PC-9 (cell line): ENCODE measurements around the gene MYOF. TPM values are rescaled to one million over a fixed set of nuclear protein-coding genes. Genes with fewer than 3 reads are reported as not detected.

Experiments used
- BruUV-seq: library from RNA; stranded (reverse); fragments of 400-500 nt; replicated peaks from 2 replicates; lab custom pipeline; 2021; lab: Mats Ljungman, UMichigan
- CTCF ChIA-PET: fragments of 300-600 bp; sonication (Branson Sonifier 250); formaldehyde crosslinking; loops from one replicate; lab custom pipeline; 2022; ENCODE audit warnings: antibody characterized with exemption; lab: Charles Lee
- POLR2A ChIA-PET: fragments of 300-600 bp; sonication (Branson Sonifier 250); formaldehyde crosslinking; loops from one replicate; lab custom pipeline; 2022; ENCODE audit warnings: antibody characterized with exemption; ENCODE audit not compliant: unreplicated experiment; lab: Charles Lee
- DNase-seq, 2 experiments: peaks; one replicate each; pipeline versions ENCODE4 v3.0.0 to v3.0.0-alpha.2; 2015 to 2022; ENCODE audit warnings: mixed read lengths in 1 of 2
- H2AFZ ChIP-seq: fragments of 200-600 bp; sonication (generic); 2 replicates; pipeline ENCODE4 v1.8.1; 2017; ENCODE audit warnings: antibody characterized with exemption
- H3F3A ChIP-seq: fragments of 200-600 bp; sonication (generic); 2 replicates; pipeline ENCODE4 v1.8.1; 2017; ENCODE audit warnings: antibody characterized with exemption, mild to moderate bottlenecking, low read depth; ENCODE audit not compliant: insufficient read depth
- H3K27ac ChIP-seq: fragments of 200-600 bp; sonication (generic); 2 replicates; pipeline ENCODE4 v1.6.1; 2016; ENCODE audit warnings: mixed run types
- H3K27me3 ChIP-seq: fragments of 200-600 bp; sonication (generic); 2 replicates; pipeline ENCODE4 v1.6.1; 2016; ENCODE audit warnings: low read depth, mixed run types; ENCODE audit not compliant: insufficient read depth
- H3K36me3 ChIP-seq: fragments of 200-600 bp; sonication (generic); 2 replicates; pipeline ENCODE4 v1.6.1; 2016; ENCODE audit warnings: low read depth, mixed run types
- H3K4me1 ChIP-seq: fragments of 200-600 bp; sonication (generic); replicated peaks from 2 replicates; pipeline ENCODE4 v1.6.1; 2016; ENCODE audit warnings: mixed run types; ENCODE audit not compliant: insufficient read depth
- H3K4me2 ChIP-seq: fragments of 200-600 bp; sonication (generic); 2 replicates; pipeline ENCODE4 v1.6.1; 2017; ENCODE audit warnings: mixed run types
- H3K4me3 ChIP-seq: fragments of 200-600 bp; sonication (generic); 2 replicates; pipeline ENCODE4 v1.6.1; 2016; ENCODE audit warnings: mixed run types
- H3K79me2 ChIP-seq: fragments of 200-600 bp; sonication (generic); 2 replicates; pipeline ENCODE4 v1.6.1; 2017; ENCODE audit warnings: low read depth, mixed run types
- H3K9me2 ChIP-seq: fragments of 200-600 bp; sonication (generic); 2 replicates; pipeline ENCODE4 v1.8.1; 2017; ENCODE audit warnings: mild to moderate bottlenecking; ENCODE audit not compliant: insufficient read depth
- H3K9me3 ChIP-seq: fragments of 200-600 bp; sonication (generic); 2 replicates; pipeline ENCODE4 v1.8.1; 2016; ENCODE audit warnings: low read depth; ENCODE audit not compliant: insufficient read depth
- H4K20me1 ChIP-seq: fragments of 200-600 bp; sonication (generic); 2 replicates; pipeline ENCODE4 v1.8.1; 2017; ENCODE audit not compliant: insufficient read depth
- EZH2 ChIP-seq: fragments of 200-600 bp; sonication (generic); IDR thresholded peaks from 2 replicates; pipeline ENCODE4 v1.8.0; 2017; ENCODE audit warnings: antibody characterized with exemption, low read depth
- intact Hi-C: fragments of 100-400 bp; cut with micrococcal nuclease; formaldehyde crosslinking; loops from one replicate; pipeline ENCODE4 v1.10.0; 2022; ENCODE audit not compliant: unreplicated experiment
- total RNA-seq: library from RNA; stranded (reverse); gene quantifications from 2 replicates; pipeline ENCODE4 v1.2.3, GENCODE V29; 2021
- TF ChIP-seq, protein P1 (sequence below): fragments of 200-600 bp; sonication (generic); conservative IDR thresholded peaks from 2 replicates; pipeline ENCODE4 v1.6.1; 2017; ENCODE audit warnings: mixed run types, antibody characterized with exemption, mild to moderate bottlenecking, moderate library complexity

Gene MYOF
- total RNA-seq, 1 experiment from 2014 or later = 274 TPM

DNA sequence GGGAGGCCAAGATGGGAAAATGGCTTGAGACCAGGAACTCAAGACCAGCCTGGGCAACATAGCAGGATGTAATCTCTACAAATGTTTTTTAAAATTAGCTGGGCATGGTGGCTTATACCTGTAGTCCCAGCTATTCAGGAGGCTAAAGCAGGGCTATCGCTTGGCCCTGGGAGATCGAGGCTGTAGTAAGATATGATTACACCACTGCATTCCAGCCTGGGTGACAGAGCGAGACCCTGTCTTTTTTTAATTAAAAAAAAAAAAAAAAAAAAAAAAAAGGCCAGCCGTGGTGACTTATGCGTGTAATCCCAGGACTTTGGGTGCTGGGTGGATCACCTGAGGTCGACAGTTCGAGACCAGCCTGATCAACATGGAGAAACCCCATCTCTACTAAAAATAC is 27.4 kb downstream of the MYOF start:
- ChIA-PET CTCF (interaction anchor here (0.7 kb wide), 1 partner anchor 226 kb away, joined by 8 read pairs; no protein-coding TSS in a partner anchor), POLR2A (interaction anchor here (0.6 kb wide), 1 partner anchor 14 kb away, joined by 4 read pairs; no protein-coding TSS in a partner anchor)
- peaks cover 20% of the 10 kb centered on the region for H3K79me2 ChIP-seq
- intact Hi-C loops = no loop called here
- H3K4me1 ChIP-seq = peaks cover 14% of the 10 kb centered on the region
- no TSS peak for BruUV-seq
- DNase-seq = no peak
- H4K20me1 ChIP-seq = no peaks in the 10 kb centered on the region
- TF ChIP-seq, protein P1, sequence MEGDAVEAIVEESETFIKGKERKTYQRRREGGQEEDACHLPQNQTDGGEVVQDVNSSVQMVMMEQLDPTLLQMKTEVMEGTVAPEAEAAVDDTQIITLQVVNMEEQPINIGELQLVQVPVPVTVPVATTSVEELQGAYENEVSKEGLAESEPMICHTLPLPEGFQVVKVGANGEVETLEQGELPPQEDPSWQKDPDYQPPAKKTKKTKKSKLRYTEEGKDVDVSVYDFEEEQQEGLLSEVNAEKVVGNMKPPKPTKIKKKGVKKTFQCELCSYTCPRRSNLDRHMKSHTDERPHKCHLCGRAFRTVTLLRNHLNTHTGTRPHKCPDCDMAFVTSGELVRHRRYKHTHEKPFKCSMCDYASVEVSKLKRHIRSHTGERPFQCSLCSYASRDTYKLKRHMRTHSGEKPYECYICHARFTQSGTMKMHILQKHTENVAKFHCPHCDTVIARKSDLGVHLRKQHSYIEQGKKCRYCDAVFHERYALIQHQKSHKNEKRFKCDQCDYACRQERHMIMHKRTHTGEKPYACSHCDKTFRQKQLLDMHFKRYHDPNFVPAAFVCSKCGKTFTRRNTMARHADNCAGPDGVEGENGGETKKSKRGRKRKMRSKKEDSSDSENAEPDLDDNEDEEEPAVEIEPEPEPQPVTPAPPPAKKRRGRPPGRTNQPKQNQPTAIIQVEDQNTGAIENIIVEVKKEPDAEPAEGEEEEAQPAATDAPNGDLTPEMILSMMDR = no peak
- TF ChIP-seq EZH2 = no peak
- no peak overlapping the region for H2AFZ ChIP-seq
- peaks cover 13% of the 10 kb centered on the region; the same call in 1 of the 2 replicates for H3F3A ChIP-seq
- H3K4me2 ChIP-seq = no peak overlapping the region
- H3K9me3 ChIP-seq = no peaks in the 10 kb centered on the region
- H3K9me2 ChIP-seq = no peaks in the 10 kb centered on the region
- no peaks in the 10 kb centered on the region for H3K36me3 ChIP-seq
- H3K27me3 ChIP-seq = no peaks in the 10 kb centered on the region
- no peak overlapping the region for H3K27ac ChIP-seq
- no peak overlapping the region for H3K4me3 ChIP-seq

DNA sequence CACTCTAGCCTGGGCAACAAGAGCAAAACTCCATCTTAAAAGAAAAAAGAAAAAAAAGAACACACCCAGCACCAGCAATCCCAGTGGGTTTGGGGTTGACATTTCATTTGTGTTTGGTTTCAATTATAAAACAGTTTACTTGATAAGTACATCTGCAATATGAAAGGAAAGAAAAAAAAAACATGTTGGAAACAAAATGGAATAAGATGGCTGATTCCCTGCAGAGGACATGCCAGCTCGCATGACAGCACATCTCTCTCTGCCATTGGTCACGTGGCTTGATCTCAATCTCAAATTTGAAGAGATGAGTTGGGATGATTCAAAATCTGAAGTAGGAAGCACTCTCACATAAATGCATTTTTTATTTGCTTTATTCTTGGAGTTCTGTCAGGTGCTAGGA is 28.0 kb downstream of the MYOF start:
- no peaks in the 10 kb centered on the region for H3K9me2 ChIP-seq
- H3K9me3 ChIP-seq = no peaks in the 10 kb centered on the region
- H3K79me2 ChIP-seq = peaks cover 15% of the 10 kb centered on the region
- ChIA-PET POLR2A (interaction anchor here (0.6 kb wide), 1 partner anchor 14 kb away, joined by 4 read pairs; no protein-coding TSS in a partner anchor), CTCF (no interaction called here)
- TF ChIP-seq, protein P1 = no peak
- TF ChIP-seq EZH2 = no peak
- no TSS peak for BruUV-seq
- no peak overlapping the region for H3K4me3 ChIP-seq
- H3F3A ChIP-seq = peaks cover 7% of the 10 kb centered on the region; the same call in 1 of the 2 replicates
- H4K20me1 ChIP-seq = no peaks in the 10 kb centered on the region
- H2AFZ ChIP-seq = no peak overlapping the region
- intact Hi-C loops = no loop called here
- no peak overlapping the region for H3K27ac ChIP-seq
- no peak for DNase-seq
- peaks cover 8% of the 10 kb centered on the region for H3K4me1 ChIP-seq
- H3K27me3 ChIP-seq = no peaks in the 10 kb centered on the region
- H3K36me3 ChIP-seq = no peaks in the 10 kb centered on the region
- no peak overlapping the region for H3K4me2 ChIP-seq

DNA sequence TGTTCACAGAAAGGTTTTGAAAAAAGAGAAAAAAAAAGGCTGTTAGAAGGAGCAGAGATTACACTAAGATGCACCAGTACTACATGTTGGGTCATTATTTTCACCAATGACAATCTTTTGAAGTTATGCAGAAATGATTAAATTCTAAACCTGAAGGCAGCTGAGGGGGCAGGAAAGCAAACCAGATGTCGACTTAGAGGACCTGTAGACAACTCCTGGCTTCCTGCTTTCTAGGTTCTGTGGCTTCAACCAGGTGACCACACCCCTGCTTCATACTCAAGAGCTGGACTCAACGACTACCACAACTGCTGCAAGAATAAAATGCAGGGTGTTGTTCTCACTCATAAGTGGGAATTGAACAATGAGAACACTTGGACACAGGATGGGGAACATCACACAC is 30.0 kb downstream of the MYOF start:
- Histone ChIP-seq H3K36me3 (no peaks in the 10 kb centered on the region), H3K4me3 (no peak overlapping the region), H2AFZ (no peak overlapping the region), H3K27me3 (no peaks in the 10 kb centered on the region), H3K4me1 (peaks cover 2% of the 10 kb centered on the region; the same call in 1 of the 2 replicates), H3K27ac (no peak overlapping the region), H4K20me1 (no peaks in the 10 kb centered on the region), H3K79me2 (peaks cover 6% of the 10 kb centered on the region), H3K9me3 (no peaks in the 10 kb centered on the region), H3F3A (peaks cover 14% of the 10 kb centered on the region; the same call in 1 of the 2 replicates), H3K4me2 (no peak overlapping the region), H3K9me2 (no peaks in the 10 kb centered on the region)
- ChIA-PET CTCF (no interaction called here), POLR2A (no interaction called here)
- TF ChIP-seq, protein P1 = no peak
- no peak for TF ChIP-seq EZH2
- no TSS peak for BruUV-seq
- no peak for DNase-seq
- intact Hi-C loops = no loop called here
